Liver (tissue), 9 donors: Measurements from ENCODE around the gene ETS1. TPM values are rescaled to one million over a fixed set of nuclear protein-coding genes. Genes with fewer than 3 reads are reported as not detected.
A peak's percentile ranks its signal among the peaks of the same experiment; 100 is the strongest.

Experiments
- DNase-seq: peaks from one replicate; pipeline ENCODE4 v3.0.0-alpha.2; 2017; ENCODE audit warnings: low spot score
- H3K27ac ChIP-seq, 2 donors: one replicate each; pipeline ENCODE4 v1.7.0; 2013; ENCODE audit warnings: inconsistent platforms in 2 of 2, low read length in 2 of 2, control low read depth in 1 of 2, low read depth in 1 of 2, mild to moderate bottlenecking in 1 of 2
- H3K27me3 ChIP-seq, 4 donors: one replicate each; pipeline versions ENCODE4 v1.6.1 to v1.7.0; 2013; ENCODE audit warnings: low read length in 3 of 4, inconsistent platforms in 1 of 4, mild to moderate bottlenecking in 1 of 4, moderate library complexity in 1 of 4; ENCODE audit not compliant: control insufficient read depth in 4 of 4, insufficient read depth in 4 of 4
- H3K36me3 ChIP-seq, 4 donors: one replicate each; pipeline versions ENCODE4 v1.6.1 to v1.7.0; 2013; ENCODE audit warnings: low read length in 3 of 4, mild to moderate bottlenecking in 3 of 4, low read depth in 1 of 4, moderate library complexity in 1 of 4; ENCODE audit not compliant: control insufficient read depth in 4 of 4, insufficient read depth in 3 of 4
- H3K4me1 ChIP-seq, 4 donors: one replicate each; pipeline versions ENCODE4 v1.6.1 to v1.7.0; 2013; ENCODE audit warnings: low read length in 3 of 4, mild to moderate bottlenecking in 3 of 4, moderate library complexity in 1 of 4; ENCODE audit not compliant: control insufficient read depth in 4 of 4, insufficient read depth in 4 of 4
- H3K4me3 ChIP-seq, 3 donors: one replicate each; pipeline versions ENCODE4 v1.6.1 to v1.7.0; 2013; ENCODE audit warnings: low read length in 3 of 3, control low read depth in 1 of 3, low read depth in 1 of 3, mild to moderate bottlenecking in 1 of 3
- H3K9ac ChIP-seq, 2 donors: one replicate each; pipeline ENCODE4 v1.7.0; 2013; ENCODE audit warnings: low read length in 2 of 2, mild to moderate bottlenecking in 2 of 2, moderate library complexity in 2 of 2, control low read depth in 1 of 2, low read depth in 1 of 2
- H3K9me3 ChIP-seq, 4 donors: one replicate each; pipeline versions ENCODE4 v1.6.1 to v1.7.0; 2013; ENCODE audit warnings: low read length in 3 of 4; ENCODE audit not compliant: control insufficient read depth in 4 of 4
- EGR1 ChIP-seq, 2 donors: IDR thresholded peaks; 2 replicates each; pipeline ENCODE4 v1.6.1; 2016 to 2018; ENCODE audit warnings: antibody characterized with exemption in 2 of 2, low read depth in 2 of 2
- FOXA1 ChIP-seq: IDR thresholded peaks from 2 replicates; pipeline ENCODE4 v1.6.1; 2016; ENCODE audit warnings: antibody characterized with exemption
- FOXA2 ChIP-seq: IDR thresholded peaks from 2 replicates; pipeline ENCODE4 v1.6.1; 2016; ENCODE audit warnings: antibody characterized with exemption
- GABPA ChIP-seq, 2 donors: IDR thresholded peaks in 1 of 2; conservative IDR thresholded peaks in 1 of 2; 2 replicates each; pipeline ENCODE4 v1.6.1; 2016; ENCODE audit warnings: antibody characterized with exemption in 2 of 2, mild to moderate bottlenecking in 1 of 2, moderate library complexity in 1 of 2
- HNF4A ChIP-seq, 2 donors: conservative IDR thresholded peaks; 2 replicates each; pipeline ENCODE4 v1.6.1; 2016; ENCODE audit warnings: antibody characterized with exemption in 2 of 2, mild to moderate bottlenecking in 2 of 2
- HNF4G ChIP-seq: IDR thresholded peaks from 2 replicates; pipeline ENCODE4 v1.6.1; 2016; ENCODE audit warnings: antibody characterized with exemption
- NR2F2 ChIP-seq: IDR thresholded peaks from 2 replicates; pipeline ENCODE4 v1.6.1; 2016; ENCODE audit warnings: antibody characterized with exemption
- RAD21 ChIP-seq, 2 donors: IDR thresholded peaks; 2 replicates each; pipeline ENCODE4 v1.6.1; 2016; ENCODE audit warnings: antibody characterized with exemption in 2 of 2, mild to moderate bottlenecking in 2 of 2
- RXRA ChIP-seq, 2 donors: IDR thresholded peaks; 2 replicates each; pipeline ENCODE4 v1.6.1; 2017 to 2018; ENCODE audit warnings: antibody characterized with exemption in 2 of 2, mild to moderate bottlenecking in 1 of 2
- SP1 ChIP-seq: IDR thresholded peaks from 2 replicates; pipeline ENCODE4 v1.6.1; 2018; ENCODE audit warnings: antibody characterized with exemption, mild to moderate bottlenecking
- TAF1 ChIP-seq: conservative IDR thresholded peaks from 2 replicates; pipeline ENCODE4 v1.6.1; 2016; ENCODE audit warnings: antibody characterized with exemption, mild to moderate bottlenecking
- YY1 ChIP-seq: IDR thresholded peaks from 2 replicates; pipeline ENCODE4 v1.6.1; 2016; ENCODE audit warnings: antibody characterized with exemption, mild to moderate bottlenecking
- WGBS: extraction: QIAGEN DNeasy Blood & Tissue Kit; methylation state at CpG from one replicate; pipeline ENCODE4 v1.1.7; 2013; 5-methylcytosine and 5-hydroxymethylcytosine counted together
- polyA plus RNA-seq, 2 donors: library from polyadenylated mRNA; stranded (reverse) in 1 of 2; unstranded in 1 of 2; fragments of 200-250 nt in 1 of 2; fragments of >200 nt in 1 of 2; fragmentation: Nextera tagmentation in 1 of 2; extraction: Ambion mirVana in 1 of 2; gene quantifications; one replicate each; pipeline versions ENCODE4 v1.2.1 to v1.2.3, GENCODE V29; 2013 to 2015
- total RNA-seq, 2 donors: library from RNA; depleted of rRNA; stranded (reverse); fragments of >200 nt; gene quantifications; one replicate each; pipeline ENCODE4 v1.2.3, GENCODE V29; 2014
- TF ChIP-seq, protein P1 (sequence below): fragments of 150-350 bp; IDR thresholded peaks from 2 replicates; pipeline ENCODE4 v1.5.1; 2017; ENCODE audit warnings: improper control_type of control experiment, low read depth, low read length; ENCODE audit not compliant: missing input control
- TF ChIP-seq, protein P2 (sequence below): IDR thresholded peaks from 2 replicates; pipeline ENCODE4 v1.6.1; 2016; ENCODE audit warnings: antibody characterized with exemption
- TF ChIP-seq, protein P3 (sequence below): IDR thresholded peaks from 2 replicates; pipeline ENCODE4 v1.6.1; 2016; ENCODE audit warnings: antibody characterized with exemption
- TF ChIP-seq, protein P4 (sequence below): IDR thresholded peaks from 2 replicates; pipeline ENCODE4 v1.6.1; 2016; ENCODE audit warnings: antibody characterized with exemption, mild to moderate bottlenecking
- TF ChIP-seq, protein P5 (sequence below): IDR thresholded peaks from 2 replicates; pipeline ENCODE4 v1.6.1; 2016; ENCODE audit warnings: antibody characterized with exemption
- donor health status: healthy.
- donor health status: healthy.
- donor health status: healthy.
- donor health status: healthy.
- donor health status: healthy.

Gene ETS1
- total and polyA plus RNA-seq, 4 donors: 4.8 to 30.0 (median 20.3) TPM

DNA sequence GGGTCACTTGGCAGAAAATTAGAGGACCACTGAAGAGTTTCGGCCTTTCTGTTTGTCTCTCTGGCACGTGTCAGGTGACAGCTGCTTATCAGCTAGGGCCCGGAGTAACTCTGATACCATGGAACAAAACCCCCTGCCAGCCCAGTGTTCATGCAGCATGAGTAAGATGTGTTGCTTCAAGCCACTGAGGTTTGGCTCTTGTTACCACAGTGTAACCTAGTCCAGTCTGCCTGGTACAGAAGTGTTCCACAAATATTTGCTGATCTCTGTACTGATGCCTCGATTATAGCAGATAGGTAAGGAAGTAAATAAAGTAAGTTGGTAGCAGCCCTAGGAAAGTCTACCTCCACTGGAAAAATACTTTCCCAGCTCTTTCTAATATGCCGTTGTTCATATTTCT, 20.5 kb upstream of the ETS1 start:
- H3K9me3 ChIP-seq: no peaks in the 10 kb centered on the region

DNA sequence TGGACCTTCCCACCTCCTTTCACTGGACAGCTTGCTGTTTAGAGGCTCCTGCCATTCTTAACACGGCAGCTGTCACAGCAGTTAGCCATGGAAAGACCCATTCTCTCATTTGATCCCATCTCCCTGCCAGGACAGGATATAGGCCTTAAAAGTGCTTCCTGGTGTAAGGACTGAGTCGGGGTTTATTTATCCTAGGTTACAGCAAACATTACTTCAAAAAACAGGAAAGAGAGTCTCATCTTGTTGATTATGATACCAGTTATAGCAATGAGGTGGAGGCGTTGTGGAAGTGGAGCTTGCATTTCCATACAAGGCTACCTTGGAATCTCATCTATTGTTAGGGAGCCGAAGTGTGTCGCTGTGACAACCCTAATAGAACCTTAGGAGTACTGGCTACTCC, 17.4 kb upstream of the ETS1 start:
- no peaks in the 10 kb centered on the region for H3K27me3 ChIP-seq

More for the DNA sequence above, 20.5 kb upstream of the ETS1 start:
- WGBS: 38% methylated on average over 5 of the region's 5 CpGs
- Histone ChIP-seq H3K9ac (no peak overlapping the region), H3K4me1 (peaks cover 0 to 11% (median 5%) of the 10 kb centered on the region in 4 donors), H3K27me3 (no peaks in the 10 kb centered on the region), H3K4me3 (no peak overlapping the region), H3K36me3 (no peaks in the 10 kb centered on the region), H3K27ac (no peak overlapping the region)
- TF ChIP-seq, protein P1, sequence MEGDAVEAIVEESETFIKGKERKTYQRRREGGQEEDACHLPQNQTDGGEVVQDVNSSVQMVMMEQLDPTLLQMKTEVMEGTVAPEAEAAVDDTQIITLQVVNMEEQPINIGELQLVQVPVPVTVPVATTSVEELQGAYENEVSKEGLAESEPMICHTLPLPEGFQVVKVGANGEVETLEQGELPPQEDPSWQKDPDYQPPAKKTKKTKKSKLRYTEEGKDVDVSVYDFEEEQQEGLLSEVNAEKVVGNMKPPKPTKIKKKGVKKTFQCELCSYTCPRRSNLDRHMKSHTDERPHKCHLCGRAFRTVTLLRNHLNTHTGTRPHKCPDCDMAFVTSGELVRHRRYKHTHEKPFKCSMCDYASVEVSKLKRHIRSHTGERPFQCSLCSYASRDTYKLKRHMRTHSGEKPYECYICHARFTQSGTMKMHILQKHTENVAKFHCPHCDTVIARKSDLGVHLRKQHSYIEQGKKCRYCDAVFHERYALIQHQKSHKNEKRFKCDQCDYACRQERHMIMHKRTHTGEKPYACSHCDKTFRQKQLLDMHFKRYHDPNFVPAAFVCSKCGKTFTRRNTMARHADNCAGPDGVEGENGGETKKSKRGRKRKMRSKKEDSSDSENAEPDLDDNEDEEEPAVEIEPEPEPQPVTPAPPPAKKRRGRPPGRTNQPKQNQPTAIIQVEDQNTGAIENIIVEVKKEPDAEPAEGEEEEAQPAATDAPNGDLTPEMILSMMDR: no peak
- TF ChIP-seq HNF4A (conservative IDR thresholded peaks at IDR 0.05) (peak in 1 of 2 donors; percentile 61), RXRA (IDR thresholded peaks at IDR 0.05) (peak in 1 of 2 donors; percentile 49)
- no peak for DNase-seq

DNA sequence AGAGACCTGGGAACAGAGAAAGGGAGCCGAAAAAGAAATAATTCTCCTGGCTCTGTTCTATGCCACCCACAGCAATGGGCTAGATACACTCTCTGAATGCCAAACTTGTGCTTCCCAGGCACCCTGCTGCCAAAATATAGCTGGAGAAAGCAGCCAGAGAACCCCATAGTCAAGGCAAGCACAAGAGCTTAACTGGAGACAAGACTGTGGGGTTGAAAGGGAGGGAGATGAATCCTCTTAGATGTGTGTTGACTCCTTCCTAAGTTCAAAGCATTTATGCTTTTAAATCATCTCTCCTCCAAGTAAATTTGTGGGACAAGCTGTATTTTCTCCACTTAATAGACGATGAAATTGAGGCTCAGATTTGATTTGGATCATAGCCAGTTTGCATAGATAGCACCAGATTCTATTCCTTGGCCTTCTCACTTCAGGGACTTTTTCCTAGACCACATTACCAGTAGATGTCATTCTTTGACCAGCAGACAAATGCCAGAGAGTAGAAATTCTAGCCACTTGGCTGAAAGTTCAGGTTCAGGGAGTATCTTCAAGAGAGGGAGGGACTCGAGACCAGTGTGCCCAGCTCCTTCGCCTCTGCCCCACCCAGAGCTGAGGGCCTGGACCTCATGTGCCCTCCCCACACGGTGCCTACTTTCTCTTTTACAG, 16.5 kb upstream of the ETS1 start:
- DNase-seq: no peak
- no peaks in the 10 kb centered on the region for H3K9me3 ChIP-seq
- H3K27me3 ChIP-seq: no peaks in the 10 kb centered on the region
- no peaks in the 10 kb centered on the region for H3K36me3 ChIP-seq
- H3K4me1 ChIP-seq: peaks cover 0 to 6% (median 4%) of the 10 kb centered on the region in 4 donors
- no peak overlapping the region for H3K27ac ChIP-seq
- WGBS: 59% methylated on average over 5 of the region's 5 CpGs
- H3K9ac ChIP-seq: no peak overlapping the region
- H3K4me3 ChIP-seq: no peak overlapping the region
- TF ChIP-seq RAD21 (IDR thresholded peaks at IDR 0.05) (peak; percentile 57 to 86), YY1 (no peak), TAF1 (no peak), FOXA1 (no peak), GABPA (IDR thresholded peaks at IDR 0.05 in 1 of 2, conservative IDR thresholded peaks at IDR 0.05 in 1 of 2) (no peak), HNF4A (conservative IDR thresholded peaks at IDR 0.05) (no peak), HNF4G (no peak), FOXA2 (no peak)
- TF ChIP-seq, protein P2, sequence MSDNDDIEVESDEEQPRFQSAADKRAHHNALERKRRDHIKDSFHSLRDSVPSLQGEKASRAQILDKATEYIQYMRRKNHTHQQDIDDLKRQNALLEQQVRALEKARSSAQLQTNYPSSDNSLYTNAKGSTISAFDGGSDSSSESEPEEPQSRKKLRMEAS: no peak
- TF ChIP-seq, protein P3, sequence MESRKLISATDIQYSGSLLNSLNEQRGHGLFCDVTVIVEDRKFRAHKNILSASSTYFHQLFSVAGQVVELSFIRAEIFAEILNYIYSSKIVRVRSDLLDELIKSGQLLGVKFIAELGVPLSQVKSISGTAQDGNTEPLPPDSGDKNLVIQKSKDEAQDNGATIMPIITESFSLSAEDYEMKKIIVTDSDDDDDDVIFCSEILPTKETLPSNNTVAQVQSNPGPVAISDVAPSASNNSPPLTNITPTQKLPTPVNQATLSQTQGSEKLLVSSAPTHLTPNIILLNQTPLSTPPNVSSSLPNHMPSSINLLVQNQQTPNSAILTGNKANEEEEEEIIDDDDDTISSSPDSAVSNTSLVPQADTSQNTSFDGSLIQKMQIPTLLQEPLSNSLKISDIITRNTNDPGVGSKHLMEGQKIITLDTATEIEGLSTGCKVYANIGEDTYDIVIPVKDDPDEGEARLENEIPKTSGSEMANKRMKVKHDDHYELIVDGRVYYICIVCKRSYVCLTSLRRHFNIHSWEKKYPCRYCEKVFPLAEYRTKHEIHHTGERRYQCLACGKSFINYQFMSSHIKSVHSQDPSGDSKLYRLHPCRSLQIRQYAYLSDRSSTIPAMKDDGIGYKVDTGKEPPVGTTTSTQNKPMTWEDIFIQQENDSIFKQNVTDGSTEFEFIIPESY: no peak
- TF ChIP-seq, protein P4, sequence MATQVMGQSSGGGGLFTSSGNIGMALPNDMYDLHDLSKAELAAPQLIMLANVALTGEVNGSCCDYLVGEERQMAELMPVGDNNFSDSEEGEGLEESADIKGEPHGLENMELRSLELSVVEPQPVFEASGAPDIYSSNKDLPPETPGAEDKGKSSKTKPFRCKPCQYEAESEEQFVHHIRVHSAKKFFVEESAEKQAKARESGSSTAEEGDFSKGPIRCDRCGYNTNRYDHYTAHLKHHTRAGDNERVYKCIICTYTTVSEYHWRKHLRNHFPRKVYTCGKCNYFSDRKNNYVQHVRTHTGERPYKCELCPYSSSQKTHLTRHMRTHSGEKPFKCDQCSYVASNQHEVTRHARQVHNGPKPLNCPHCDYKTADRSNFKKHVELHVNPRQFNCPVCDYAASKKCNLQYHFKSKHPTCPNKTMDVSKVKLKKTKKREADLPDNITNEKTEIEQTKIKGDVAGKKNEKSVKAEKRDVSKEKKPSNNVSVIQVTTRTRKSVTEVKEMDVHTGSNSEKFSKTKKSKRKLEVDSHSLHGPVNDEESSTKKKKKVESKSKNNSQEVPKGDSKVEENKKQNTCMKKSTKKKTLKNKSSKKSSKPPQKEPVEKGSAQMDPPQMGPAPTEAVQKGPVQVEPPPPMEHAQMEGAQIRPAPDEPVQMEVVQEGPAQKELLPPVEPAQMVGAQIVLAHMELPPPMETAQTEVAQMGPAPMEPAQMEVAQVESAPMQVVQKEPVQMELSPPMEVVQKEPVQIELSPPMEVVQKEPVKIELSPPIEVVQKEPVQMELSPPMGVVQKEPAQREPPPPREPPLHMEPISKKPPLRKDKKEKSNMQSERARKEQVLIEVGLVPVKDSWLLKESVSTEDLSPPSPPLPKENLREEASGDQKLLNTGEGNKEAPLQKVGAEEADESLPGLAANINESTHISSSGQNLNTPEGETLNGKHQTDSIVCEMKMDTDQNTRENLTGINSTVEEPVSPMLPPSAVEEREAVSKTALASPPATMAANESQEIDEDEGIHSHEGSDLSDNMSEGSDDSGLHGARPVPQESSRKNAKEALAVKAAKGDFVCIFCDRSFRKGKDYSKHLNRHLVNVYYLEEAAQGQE: no peak
- TF ChIP-seq, protein P5, sequence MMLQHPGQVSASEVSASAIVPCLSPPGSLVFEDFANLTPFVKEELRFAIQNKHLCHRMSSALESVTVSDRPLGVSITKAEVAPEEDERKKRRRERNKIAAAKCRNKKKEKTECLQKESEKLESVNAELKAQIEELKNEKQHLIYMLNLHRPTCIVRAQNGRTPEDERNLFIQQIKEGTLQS: no peak

More for the DNA sequence above, 17.4 kb upstream of the ETS1 start:
- Histone ChIP-seq H3K9me3 (no peaks in the 10 kb centered on the region), H3K4me3 (no peak overlapping the region), H3K4me1 (peaks cover 0 to 6% (median 4%) of the 10 kb centered on the region in 4 donors), H3K36me3 (no peaks in the 10 kb centered on the region), H3K27ac (no peak overlapping the region), H3K9ac (no peak overlapping the region)
- TF ChIP-seq RAD21 (IDR thresholded peaks at IDR 0.05) (no peak), FOXA1 (no peak), NR2F2 (no peak), SP1 (no peak), EGR1 (IDR thresholded peaks at IDR 0.05; ENCODE audit: low read depth in 2 of 2) (no peak)
- TF ChIP-seq, protein P5: no peak
- TF ChIP-seq, protein P2: no peak
- 79% methylated on average over 5 of the region's 5 CpGs for WGBS
- DNase-seq: no peak
